Hepatocyte (in vitro differentiated cells): ENCODE results near the gene MIEN1.

Experiments
- CTCF ChIP-seq: fragments of 200-600 bp; sonication (generic); IDR thresholded peaks from 2 replicates; pipeline ENCODE4 v1.5.1; 2016; ENCODE audit warnings: antibody characterized with exemption, mild to moderate bottlenecking; ENCODE audit not compliant: poor library complexity
- EZH2 ChIP-seq: fragments of 200-600 bp; sonication (generic); IDR thresholded peaks from 2 replicates; pipeline ENCODE4 v1.6.1; 2016; ENCODE audit warnings: antibody characterized with exemption, mild to moderate bottlenecking, borderline replicate concordance

GRCh38 chr17:39715375-39716072 is 14.8 kb downstream of the MIEN1 start:
- TF ChIP-seq CTCF (no peak), EZH2 (no peak)
